BLaER1 treated with 17β-estradiol and CSF1 and Interleukin-3, amounts not matched to agents 10 nM and 100 nM (cell line): ENCODE measurements around the gene SPIRE2.
"Not testable (repeated sequence)": the region's sequence is repeated elsewhere in the genome, so short reads cannot be mapped to it uniquely, and the experiment has no call there.

ENCODE experiments used
- H3K27ac ChIP-seq, 11 experiments: shearing (Covaris generic); formaldehyde crosslinking; 2 replicates each; pipeline ENCODE4 v1.8.1; 2022
- H3K27me3 ChIP-seq, 11 experiments: shearing (Covaris generic); formaldehyde crosslinking; 2 replicates each; pipeline ENCODE4 v1.8.1; 2022
- H3K36me3 ChIP-seq, 11 experiments: shearing (Covaris generic); formaldehyde crosslinking; 2 replicates each; pipeline ENCODE4 v1.8.1; 2022
- H3K4me1 ChIP-seq, 10 experiments: shearing (Covaris generic); formaldehyde crosslinking; 2 replicates each; pipeline ENCODE4 v1.8.1; 2022
- H3K4me2 ChIP-seq, 11 experiments: shearing (Covaris generic); formaldehyde crosslinking; 2 replicates each; pipeline ENCODE4 v1.8.1; 2022
- H3K4me3 ChIP-seq, 10 experiments: shearing (Covaris generic); formaldehyde crosslinking; 2 replicates each; pipeline ENCODE4 v1.8.1; 2022
- H3K9ac ChIP-seq, 11 experiments: shearing (Covaris generic); formaldehyde crosslinking; 2 replicates each; pipeline ENCODE4 v1.8.1; 2022
- H3K9me3 ChIP-seq, 11 experiments: shearing (Covaris generic); formaldehyde crosslinking; replicated peaks in 1 of 11; 2 replicates each; pipeline ENCODE4 v1.8.1; 2022
- H4K20me1 ChIP-seq, 11 experiments: shearing (Covaris generic); formaldehyde crosslinking; 2 replicates each; pipeline ENCODE4 v1.8.1; 2022
- Cebpa-rat ChIP-seq, 11 experiments: shearing (Covaris generic); IDR thresholded peaks; 2 replicates each; pipeline ENCODE4 v1.8.1; 2022

Gene SPIRE2

DNA sequence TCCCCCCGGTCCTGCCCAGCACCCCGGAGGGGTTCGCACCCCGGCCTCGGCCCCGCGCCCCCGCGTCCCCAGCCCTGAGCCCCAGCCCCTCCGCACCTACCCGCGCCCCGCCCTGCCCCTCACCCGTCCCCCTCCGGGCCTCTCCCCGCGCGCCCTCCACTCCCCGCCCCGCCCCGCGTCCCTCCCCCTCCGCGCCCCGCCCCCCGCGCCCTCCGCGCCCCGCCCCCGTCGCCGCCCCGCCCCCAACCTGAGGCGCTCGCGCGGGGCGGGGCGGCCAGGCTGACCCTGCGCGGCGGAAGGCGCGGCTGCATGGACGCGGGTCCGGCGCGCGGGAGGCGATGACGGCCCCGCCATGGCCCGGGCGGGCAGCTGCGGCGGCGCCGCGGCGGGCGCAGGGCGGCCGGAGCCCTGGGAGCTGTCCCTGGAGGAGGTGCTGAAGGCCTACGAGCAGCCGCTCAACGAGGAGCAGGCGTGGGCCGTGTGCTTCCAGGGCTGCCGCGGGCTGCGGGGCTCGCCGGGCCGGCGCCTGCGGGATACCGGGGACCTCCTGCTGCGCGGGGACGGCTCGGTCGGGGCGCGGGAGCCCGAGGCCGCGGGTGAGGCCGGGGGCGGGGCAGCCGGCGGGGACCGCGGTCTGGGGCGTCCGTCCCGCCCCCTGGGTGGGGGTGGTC is at the start of gene SPIRE2:
TSS of gene SPIRE2 (plus strand) at position 277 of the 671 bp plus-strand sequence. CDS start at position 353, 76 bp downstream.
- no peak within 1 kb of the TSS for H3K27ac ChIP-seq
- H3K36me3 ChIP-seq: no peaks in the 10 kb centered on the region
- peaks cover 14 to 33% (median 24%) of the 10 kb centered on the region in 10 experiments for H3K4me1 ChIP-seq
- peak within 1 kb of the TSS in 9 of 11 experiments; percentile 8 to 63 (median 40); a peak in 11 of 22 replicates for H3K9ac ChIP-seq
- TF ChIP-seq Cebpa-rat (IDR thresholded peaks at IDR 0.05): no peak
- peak within 1 kb of the TSS; percentile 48 to 72 (median 60); a peak in 19 of 20 replicates for H3K4me3 ChIP-seq
- H3K4me2 ChIP-seq: peak within 1 kb of the TSS; percentile 86 to 99 (median 93)
- H3K9me3 ChIP-seq: peaks cover 0 to 2% (median 0%) of the 10 kb centered on the region in 11 experiments; a peak in 2 of 22 replicates
- peaks cover 0 to 10% (median 4%) of the 10 kb centered on the region in 11 experiments; a peak in 6 of 22 replicates for H3K27me3 ChIP-seq
- H4K20me1 ChIP-seq: peaks cover 0 to 35% (median 18%) of the 10 kb centered on the region in 11 experiments; a peak in 14 of 22 replicates

DNA sequence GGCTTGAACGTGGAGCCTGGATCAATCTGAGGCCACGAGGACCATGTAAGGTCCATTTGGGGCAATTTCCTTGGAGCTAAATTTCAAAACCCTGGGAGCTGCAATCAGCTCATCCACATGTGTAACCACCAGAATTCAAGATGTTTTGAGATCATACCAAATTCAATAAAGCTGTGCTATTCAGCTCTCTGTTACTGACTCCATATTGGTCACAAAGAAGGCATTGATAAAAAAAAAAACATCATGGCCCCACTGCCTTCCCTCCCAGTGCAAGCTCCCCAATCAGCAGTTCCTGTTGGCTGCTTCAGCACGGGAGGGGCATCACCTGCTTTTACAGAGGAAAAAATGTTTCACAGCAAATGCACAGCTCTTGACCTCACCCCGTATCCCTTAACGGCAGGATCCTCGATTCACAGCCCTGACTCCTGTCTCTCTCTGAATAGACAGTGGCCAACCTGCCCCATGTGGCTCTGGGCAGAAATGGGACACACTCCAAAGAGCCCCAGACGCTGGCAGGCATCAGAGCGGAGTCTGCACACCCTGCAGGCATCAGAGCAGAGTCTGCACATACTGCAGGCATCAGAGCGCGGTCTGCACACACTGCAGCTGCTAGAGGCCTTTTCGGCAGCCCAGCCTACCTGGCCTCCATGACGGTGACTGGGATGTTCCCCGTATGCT is 48.9 kb upstream of the SPIRE2 start:
- Histone ChIP-seq H3K4me2 (no peak overlapping the region), H4K20me1 (peaks cover 0 to 31% (median 0%) of the 10 kb centered on the region in 11 experiments; a peak in 6 of 22 replicates), H3K27ac (peak overlapping the region in 1 of 11 experiments; percentile 22; a peak in 2 of 22 replicates), H3K36me3 (peaks cover 3 to 100% (median 97%) of the 10 kb centered on the region in 11 experiments; a peak in 21 of 22 replicates), H3K4me1 (peaks cover 0 to 18% (median 4%) of the 10 kb centered on the region in 10 experiments; a peak in 9 of 20 replicates), H3K4me3 (no peak overlapping the region), H3K27me3 (no peaks in the 10 kb centered on the region), H3K9me3 (no peaks in the 10 kb centered on the region), H3K9ac (no peak overlapping the region)
- no peak for TF ChIP-seq Cebpa-rat (IDR thresholded peaks at IDR 0.05)

GRCh38 chr16:89779909-89780305 is 48.4 kb upstream of the SPIRE2 start:
- Histone ChIP-seq H3K4me1 (peaks cover 0 to 18% (median 4%) of the 10 kb centered on the region in 10 experiments; a peak in 9 of 20 replicates), H3K36me3 (peaks cover 3 to 100% (median 98%) of the 10 kb centered on the region in 11 experiments; a peak in 21 of 22 replicates), H3K9ac (no peak overlapping the region), H3K27me3 (no peaks in the 10 kb centered on the region), H3K9me3 (no peaks in the 10 kb centered on the region), H3K27ac (no peak overlapping the region; a peak in 1 of 22 replicates), H3K4me2 (no peak overlapping the region), H4K20me1 (peaks cover 0 to 37% (median 0%) of the 10 kb centered on the region in 11 experiments; a peak in 6 of 22 replicates), H3K4me3 (no peak overlapping the region)
- TF ChIP-seq Cebpa-rat (IDR thresholded peaks at IDR 0.05): no peak

DNA sequence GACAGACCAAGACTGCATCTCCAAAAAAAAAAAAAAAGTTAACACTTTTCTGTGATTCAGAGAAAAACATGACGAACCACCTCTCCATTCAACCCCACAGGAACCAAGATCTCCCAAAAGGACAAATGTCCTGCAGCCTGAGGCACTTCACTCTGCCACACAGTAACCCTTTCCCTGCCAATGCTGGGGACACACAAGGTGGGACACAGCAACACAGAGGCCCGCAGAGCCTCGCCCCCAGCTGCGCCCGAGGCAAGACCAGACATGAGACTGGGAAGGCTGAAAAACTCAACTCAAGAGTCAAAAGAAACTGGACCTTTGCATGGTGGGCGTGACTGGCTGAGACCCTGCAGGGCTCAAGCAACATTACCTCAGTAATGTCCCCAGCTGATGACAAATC is 45.8 kb upstream of the SPIRE2 start:
- Histone ChIP-seq H3K4me2 (no peak overlapping the region), H3K4me3 (no peak overlapping the region), H3K9ac (no peak overlapping the region; a peak in 1 of 22 replicates), H3K9me3 (no peaks in the 10 kb centered on the region), H3K36me3 (peaks cover 3 to 100% (median 99%) of the 10 kb centered on the region in 11 experiments; a peak in 21 of 22 replicates), H3K27ac (no peak overlapping the region), H4K20me1 (peaks cover 0 to 55% (median 5%) of the 10 kb centered on the region in 11 experiments; a peak in 8 of 22 replicates), H3K27me3 (no peaks in the 10 kb centered on the region), H3K4me1 (peaks cover 0 to 18% (median 4%) of the 10 kb centered on the region in 10 experiments; a peak in 9 of 20 replicates)
- TF ChIP-seq Cebpa-rat (IDR thresholded peaks at IDR 0.05): no peak

DNA sequence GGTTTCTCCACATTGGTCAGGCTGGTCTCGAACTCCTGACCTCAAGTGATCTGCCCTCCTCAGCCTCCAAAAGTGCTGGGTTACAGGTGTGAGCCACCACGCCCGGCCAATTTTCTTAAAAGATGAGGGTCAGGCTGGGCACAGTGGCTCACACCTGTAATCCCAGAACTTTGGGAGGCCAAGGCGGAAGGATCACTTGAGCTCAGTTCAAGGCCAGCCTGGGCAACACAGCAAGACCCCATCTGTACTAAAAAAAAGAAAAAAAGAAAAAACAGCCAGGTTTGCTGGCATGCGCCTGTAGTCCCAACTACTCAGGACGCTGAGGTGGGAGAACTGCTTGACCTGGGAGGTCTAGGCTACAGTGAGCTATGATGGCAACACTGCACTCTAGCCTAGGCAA is 44.3 kb upstream of the SPIRE2 start:
- not testable (repeated sequence) for H3K9ac ChIP-seq, H3K4me3 ChIP-seq, H3K9me3 ChIP-seq, H3K4me1 ChIP-seq, H3K27ac ChIP-seq, H3K27me3 ChIP-seq, H3K4me2 ChIP-seq
- Histone ChIP-seq H3K36me3 (peaks cover 3 to 100% (median 99%) of the 10 kb centered on the region in 11 experiments; a peak in 21 of 22 replicates), H4K20me1 (peaks cover 0 to 56% (median 12%) of the 10 kb centered on the region in 11 experiments; a peak in 9 of 22 replicates)

DNA sequence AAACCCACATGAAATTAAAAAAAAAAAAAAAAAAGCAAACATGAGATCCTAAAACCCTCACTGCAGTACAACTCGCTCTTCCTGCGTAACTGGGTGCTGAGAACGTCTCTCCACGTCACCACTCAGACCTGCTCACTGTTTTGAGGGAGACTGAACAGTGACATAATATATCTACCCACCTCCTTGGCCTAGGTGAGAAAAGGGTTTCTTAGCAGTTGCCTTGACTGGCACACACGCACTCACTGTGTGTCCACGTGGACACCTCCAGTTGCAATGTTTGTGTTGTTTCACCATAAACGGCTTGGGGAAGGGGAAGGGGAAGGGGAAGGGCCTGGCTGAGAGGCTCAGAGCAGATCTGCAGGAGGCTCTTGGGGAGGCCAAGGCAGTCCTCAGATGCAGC is 43.9 kb upstream of the SPIRE2 start:
- no peak for TF ChIP-seq Cebpa-rat (IDR thresholded peaks at IDR 0.05)
- peaks cover 3 to 100% (median 99%) of the 10 kb centered on the region in 11 experiments; a peak in 21 of 22 replicates for H3K36me3 ChIP-seq
- H3K9me3 ChIP-seq: no peaks in the 10 kb centered on the region
- no peak overlapping the region for H3K9ac ChIP-seq
- H3K4me3 ChIP-seq: no peak overlapping the region
- H3K27ac ChIP-seq: no peak overlapping the region
- no peaks in the 10 kb centered on the region for H3K27me3 ChIP-seq
- H4K20me1 ChIP-seq: peaks cover 0 to 56% (median 15%) of the 10 kb centered on the region in 11 experiments; a peak in 10 of 22 replicates
- H3K4me1 ChIP-seq: peaks cover 0 to 3% (median 0%) of the 10 kb centered on the region in 10 experiments; a peak in 3 of 20 replicates
- H3K4me2 ChIP-seq: no peak overlapping the region

GRCh38 chr16:89785523-89786155 is 42.6 kb upstream of the SPIRE2 start:
- TF ChIP-seq Cebpa-rat (IDR thresholded peaks at IDR 0.05): no peak
- Histone ChIP-seq H3K4me3 (no peak overlapping the region), H3K4me2 (no peak overlapping the region), H3K27ac (no peak overlapping the region), H3K9me3 (no peaks in the 10 kb centered on the region), H3K4me1 (no peaks in the 10 kb centered on the region; a peak in 1 of 20 replicates), H3K9ac (no peak overlapping the region), H4K20me1 (peaks cover 0 to 49% (median 17%) of the 10 kb centered on the region in 11 experiments; a peak in 9 of 22 replicates), H3K27me3 (no peaks in the 10 kb centered on the region), H3K36me3 (peaks cover 0 to 100% (median 99%) of the 10 kb centered on the region in 11 experiments; a peak in 21 of 22 replicates)

DNA sequence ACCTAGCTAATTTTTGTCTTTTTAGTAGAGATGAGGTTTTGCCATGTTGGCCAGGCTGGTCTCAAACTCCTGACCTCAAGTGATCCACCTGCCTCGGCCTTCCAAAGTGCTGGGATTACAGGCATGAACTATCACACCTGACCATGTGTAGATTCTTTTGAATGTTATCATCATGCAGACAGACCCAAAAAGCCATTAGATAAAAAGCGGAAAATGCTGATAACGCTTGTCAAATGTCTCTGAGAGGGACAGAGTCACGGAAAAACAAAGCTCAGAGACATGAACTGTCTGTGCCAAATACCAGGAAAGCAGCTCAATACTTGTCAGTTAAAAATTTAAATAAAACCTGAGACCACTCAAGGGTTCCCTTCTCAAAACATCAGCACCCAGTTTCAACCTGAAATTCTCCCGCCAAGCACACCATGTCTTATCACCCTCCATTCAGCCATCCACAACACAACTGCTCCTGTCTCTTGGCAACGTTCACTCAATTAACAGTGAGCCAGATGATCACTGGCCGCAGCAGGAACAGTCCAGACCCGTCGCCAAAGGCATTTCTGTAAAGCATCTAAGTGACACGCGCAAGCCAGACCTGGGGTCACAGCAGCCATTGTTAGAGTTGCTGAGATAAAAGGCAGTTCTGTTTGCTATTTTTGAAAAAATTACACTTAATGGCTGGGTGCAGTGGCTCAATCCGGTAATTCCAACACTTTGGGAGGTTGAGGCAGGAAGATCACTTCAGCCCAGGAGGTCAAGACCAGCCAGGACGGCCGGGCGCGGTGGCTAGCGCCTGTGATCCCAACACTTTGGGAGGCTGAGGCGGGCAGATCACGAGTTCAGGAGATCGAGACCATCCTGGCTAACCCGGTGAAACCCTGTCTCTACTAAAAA is 41.6 kb upstream of the SPIRE2 start:
- Histone ChIP-seq H3K4me1 (no peaks in the 10 kb centered on the region; a peak in 1 of 20 replicates), H3K27ac (no peak overlapping the region), H3K27me3 (no peaks in the 10 kb centered on the region), H3K36me3 (peaks cover 0 to 100% (median 99%) of the 10 kb centered on the region in 11 experiments), H3K4me3 (no peak overlapping the region), H3K9ac (no peak overlapping the region), H4K20me1 (peaks cover 0 to 60% (median 17%) of the 10 kb centered on the region in 11 experiments; a peak in 11 of 22 replicates), H3K4me2 (no peak overlapping the region), H3K9me3 (no peaks in the 10 kb centered on the region)
- no peak for TF ChIP-seq Cebpa-rat (IDR thresholded peaks at IDR 0.05)
